Measurements from ENCODE around the gene FILIP1L.

DNA sequence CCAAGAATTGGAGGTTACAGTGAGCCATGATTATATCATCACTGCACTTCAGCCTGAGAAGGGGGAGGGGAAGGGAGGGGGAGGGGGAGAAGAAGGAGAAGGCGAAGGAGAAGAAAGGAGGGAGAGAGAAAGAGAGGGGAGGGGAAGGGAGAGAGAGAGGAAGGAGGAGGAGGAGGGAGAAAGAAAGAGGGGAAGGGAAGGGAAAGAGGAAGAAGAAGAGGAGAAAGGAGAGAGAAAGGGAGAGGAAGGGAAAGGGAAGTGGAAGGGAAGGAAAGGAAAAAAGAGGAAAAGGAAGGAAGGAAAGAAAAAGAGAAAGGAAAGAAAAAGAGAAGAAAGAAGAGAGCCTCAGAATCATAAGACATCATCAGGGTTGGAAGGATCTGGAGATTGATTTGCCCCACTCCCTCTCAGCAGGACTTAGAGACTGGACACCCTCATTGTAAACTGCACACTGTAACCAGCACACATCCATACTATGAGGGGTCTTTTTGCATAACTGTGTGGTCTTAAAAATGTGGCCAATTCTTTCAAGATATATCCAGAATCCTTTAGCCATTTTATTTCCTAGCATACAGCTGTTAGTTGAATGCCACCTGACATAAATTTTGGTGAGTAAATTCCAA is 165.7 kb downstream of the FILIP1L start:
- TF ChIP-seq, protein P1, sequence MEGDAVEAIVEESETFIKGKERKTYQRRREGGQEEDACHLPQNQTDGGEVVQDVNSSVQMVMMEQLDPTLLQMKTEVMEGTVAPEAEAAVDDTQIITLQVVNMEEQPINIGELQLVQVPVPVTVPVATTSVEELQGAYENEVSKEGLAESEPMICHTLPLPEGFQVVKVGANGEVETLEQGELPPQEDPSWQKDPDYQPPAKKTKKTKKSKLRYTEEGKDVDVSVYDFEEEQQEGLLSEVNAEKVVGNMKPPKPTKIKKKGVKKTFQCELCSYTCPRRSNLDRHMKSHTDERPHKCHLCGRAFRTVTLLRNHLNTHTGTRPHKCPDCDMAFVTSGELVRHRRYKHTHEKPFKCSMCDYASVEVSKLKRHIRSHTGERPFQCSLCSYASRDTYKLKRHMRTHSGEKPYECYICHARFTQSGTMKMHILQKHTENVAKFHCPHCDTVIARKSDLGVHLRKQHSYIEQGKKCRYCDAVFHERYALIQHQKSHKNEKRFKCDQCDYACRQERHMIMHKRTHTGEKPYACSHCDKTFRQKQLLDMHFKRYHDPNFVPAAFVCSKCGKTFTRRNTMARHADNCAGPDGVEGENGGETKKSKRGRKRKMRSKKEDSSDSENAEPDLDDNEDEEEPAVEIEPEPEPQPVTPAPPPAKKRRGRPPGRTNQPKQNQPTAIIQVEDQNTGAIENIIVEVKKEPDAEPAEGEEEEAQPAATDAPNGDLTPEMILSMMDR (IDR thresholded peaks at IDR 0.05; ENCODE audit: low read length) = no peak
- TF ChIP-seq EZH2 (optimal IDR thresholded peaks at IDR 0.05; ENCODE audit: low read depth, low read length) = no peak

All from MM.1S (cell line).